ENCODE results near the gene ZNF592.

The ZNF592 gene

GRCh38 chr15:84775867-84776449 lies 27.6 kb downstream of the ZNF592 start:
- no peak for DNase-seq (ENCODE audit: low spot score)

- no peak for DNase-seq (ENCODE audit: low spot score)
These were observed 29.8 kb downstream of the ZNF592 start for GRCh38 chr15:84778194-84778593.

GRCh38 chr15:84780492-84780891 lies 32.1 kb downstream of the ZNF592 start:
- no peak for DNase-seq (ENCODE audit: low spot score)

DNA sequence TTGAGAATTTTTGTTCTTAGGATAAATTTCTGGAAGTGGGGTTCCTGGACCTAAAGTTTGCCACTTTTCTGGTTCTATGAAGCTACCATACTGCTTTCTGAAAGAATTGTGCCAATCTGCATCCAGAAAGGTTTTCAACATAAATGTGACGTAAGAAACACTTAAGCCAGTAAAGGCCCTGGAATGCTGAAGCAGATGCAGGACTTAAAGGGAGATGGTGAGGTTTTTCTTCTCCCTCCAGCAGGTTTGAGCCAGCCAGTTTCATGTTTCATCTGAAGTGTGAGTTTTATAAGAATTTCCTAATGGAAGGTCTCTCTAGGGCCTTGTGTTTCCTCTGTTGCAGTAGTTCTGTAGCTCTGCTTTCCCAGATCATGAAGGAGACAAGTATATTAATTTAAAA lies 33.1 kb downstream of the ZNF592 start:
- DNase-seq (ENCODE audit: low spot score): no peak

GRCh38 chr15:84782346-84782745 lies 34.0 kb downstream of the ZNF592 start:
- DNase-seq (ENCODE audit: low spot score): no peak

DNA sequence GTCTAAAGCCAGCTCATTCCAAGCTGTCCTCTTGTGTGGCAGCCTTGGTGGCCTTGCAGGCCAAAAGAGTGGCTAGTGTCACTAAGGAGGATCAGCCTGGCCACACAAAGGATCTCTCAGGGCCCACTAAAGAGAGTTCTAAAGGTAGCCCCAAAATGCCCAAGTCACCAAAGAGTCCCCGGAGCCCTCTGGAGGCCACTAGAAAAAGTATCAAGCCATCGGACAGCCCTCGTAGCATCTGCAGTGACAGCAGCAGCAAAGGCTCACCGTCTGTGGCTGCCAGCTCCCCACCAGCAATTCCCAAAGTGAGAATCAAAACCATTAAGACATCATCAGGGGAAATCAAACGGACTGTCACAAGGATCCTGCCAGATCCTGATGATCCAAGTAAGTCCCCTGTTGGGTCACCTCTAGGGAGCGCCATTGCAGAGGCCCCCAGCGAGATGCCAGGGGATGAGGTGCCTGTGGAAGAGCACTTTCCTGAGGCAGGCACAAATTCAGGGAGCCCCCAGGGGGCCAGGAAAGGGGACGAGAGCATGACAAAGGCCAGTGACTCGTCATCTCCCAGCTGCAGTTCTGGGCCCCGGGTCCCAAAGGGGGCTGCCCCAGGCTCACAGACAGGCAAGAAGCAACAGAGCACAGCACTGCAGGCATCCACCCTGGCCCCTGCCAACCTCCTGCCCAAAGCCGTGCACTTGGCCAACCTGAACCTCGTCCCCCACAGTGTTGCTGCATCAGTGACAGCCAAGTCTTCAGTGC lies 35.3 kb downstream of the ZNF592 start:
- no peak for DNase-seq (ENCODE audit: low spot score)

DNA sequence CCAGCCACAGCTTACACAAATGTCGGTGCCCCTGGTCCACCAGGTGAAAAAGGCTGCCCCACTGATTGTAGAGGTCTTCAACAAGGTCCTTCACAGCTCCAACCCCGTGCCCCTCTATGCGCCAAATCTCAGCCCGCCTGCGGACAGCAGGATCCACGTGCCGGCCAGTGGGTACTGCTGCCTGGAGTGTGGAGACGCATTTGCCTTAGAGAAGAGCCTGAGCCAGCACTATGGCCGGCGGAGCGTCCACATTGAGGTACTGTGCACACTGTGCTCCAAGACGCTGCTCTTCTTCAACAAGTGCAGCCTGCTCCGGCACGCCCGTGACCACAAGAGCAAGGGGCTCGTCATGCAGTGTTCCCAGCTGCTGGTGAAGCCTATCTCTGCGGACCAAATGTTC lies 35.9 kb downstream of the ZNF592 start:
- no peak for DNase-seq (ENCODE audit: low spot score)

DNA sequence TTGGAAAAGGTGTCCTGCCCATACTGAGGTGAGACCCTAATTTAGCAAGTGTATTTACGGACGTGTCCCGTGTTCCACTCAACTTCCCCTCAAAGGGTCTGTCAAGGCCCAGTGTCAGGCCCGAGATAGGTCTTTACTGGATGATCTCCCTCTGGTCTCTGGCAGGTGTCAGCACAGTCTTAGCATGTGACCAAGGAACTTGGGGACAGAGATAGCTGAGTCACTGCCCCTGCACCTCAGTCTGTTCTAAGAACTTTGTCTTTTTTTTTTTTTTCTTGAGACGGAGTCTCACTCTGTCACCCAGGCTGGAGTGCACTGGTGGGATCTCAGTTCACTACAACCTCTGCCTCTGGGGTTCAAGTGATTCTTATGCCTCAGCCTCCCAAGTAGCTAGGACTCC lies 36.7 kb downstream of the ZNF592 start:
- no peak for DNase-seq (ENCODE audit: low spot score)

DNA sequence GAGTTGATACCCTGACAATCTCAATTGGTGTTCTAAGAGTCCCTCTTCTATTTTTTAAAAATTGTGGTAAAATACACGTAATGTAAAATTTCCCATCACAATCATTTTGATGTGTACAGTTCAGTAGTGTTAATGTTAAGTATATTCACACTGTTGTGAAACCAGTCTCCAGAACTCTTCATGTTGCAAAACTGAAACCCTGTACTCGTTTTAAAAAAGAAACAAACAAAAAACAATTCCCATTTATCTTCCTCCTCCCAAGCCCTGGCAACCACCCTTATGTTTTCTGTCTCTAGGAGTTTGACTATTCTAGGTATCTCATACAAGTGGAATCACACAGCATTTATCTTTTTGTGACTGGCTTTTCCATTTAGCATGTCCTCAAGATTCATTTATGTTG lies 40.1 kb downstream of the ZNF592 start:
- no peak for DNase-seq (ENCODE audit: low spot score)

DNA sequence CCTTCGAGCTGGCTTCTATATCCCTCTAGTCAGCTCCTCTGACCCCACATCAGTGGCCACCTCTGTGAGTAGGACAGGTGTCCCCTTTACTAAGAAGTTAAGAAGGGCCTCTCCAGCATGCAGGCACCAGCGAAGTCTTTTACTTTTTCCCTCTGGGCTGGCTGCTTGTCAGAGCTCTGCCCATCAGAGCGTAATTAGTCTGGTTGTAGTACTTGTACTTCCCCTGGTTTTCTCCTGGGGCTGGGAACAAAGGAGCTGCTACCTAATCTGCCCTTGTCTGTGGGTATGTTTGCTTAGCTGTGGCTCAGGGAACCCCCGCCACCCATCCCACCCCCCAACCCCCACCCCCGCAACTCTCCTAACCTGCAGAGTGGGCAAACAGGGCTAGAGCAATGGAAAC lies 41.4 kb downstream of the ZNF592 start:
- no peak for DNase-seq (ENCODE audit: low spot score)

- no peak for DNase-seq (ENCODE audit: low spot score)
These were observed 42.3 kb downstream of the ZNF592 start for GRCh38 chr15:84790676-84791075.

DNA sequence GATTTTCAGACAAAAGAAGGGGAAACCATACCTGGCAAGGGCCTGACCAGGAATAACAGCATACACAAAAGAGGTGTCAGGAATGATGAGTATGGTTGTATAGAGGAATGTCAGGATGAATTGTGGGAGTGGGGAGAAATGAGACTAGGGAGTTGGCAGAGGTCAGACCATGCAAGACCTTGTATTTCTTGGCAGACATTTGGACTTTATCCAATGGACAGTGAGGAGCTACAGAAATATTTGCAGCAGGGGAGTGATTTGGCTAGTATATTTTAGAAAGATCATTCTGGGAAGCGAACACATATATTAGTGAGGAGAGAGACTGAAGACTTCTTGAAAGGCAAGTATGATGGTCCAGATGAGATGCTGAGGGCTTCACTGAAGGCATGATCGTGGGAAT lies 43.4 kb downstream of the ZNF592 start:
- no peak for DNase-seq (ENCODE audit: low spot score)

DNA sequence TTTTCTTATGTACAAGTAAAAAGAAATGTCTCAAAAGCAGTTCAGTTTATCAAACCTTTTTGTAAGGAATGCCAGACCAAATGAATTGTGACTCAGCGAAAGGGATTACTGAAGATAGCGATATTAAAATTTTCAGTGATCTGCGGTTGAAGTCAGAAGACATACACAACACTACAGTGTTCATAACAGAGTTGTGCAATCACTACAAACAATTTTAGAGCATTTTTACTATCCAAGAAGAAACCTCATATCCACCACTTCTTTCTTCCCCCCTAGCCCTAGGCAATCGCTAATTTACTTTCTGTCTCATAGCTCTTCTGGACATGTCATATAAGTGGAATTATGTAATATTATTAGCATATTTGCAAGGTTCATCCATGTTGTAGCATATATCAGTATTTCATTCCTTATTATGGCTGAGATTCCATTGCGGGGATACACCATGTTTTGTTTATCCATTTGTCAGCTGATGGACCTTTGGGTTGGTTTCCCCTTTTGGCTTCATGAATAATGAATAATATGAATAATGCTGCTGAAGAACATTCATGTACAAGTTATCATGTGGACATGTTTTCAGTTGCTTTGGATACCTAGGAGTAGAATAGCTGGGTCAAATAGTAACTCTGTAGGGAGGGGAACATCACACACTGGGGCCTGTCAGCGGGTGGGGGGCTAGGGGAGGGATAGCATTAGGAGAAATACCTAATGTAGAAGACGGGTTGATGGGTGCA lies 45.2 kb downstream of the ZNF592 start:
- DNase-seq (ENCODE audit: low spot score): no peak

DNA sequence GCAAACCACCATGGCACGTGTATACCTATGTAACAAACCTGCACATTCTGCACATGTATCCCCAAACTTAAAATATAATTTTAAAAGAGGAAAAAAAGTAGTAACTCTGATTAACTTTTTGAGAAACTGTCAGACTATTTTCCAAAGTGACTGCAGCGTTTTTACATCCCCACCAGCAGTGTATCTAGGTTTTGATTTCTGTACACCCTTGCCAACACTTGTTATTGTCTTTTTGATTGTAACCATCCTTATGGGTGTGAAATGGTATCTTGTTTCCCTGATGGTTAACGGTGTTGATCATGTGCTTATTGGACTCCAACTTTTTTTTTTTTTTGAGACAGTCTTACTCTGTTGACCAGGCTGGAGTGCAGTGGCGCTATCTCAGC lies 45.8 kb downstream of the ZNF592 start:
- no peak for DNase-seq (ENCODE audit: low spot score)

DNA sequence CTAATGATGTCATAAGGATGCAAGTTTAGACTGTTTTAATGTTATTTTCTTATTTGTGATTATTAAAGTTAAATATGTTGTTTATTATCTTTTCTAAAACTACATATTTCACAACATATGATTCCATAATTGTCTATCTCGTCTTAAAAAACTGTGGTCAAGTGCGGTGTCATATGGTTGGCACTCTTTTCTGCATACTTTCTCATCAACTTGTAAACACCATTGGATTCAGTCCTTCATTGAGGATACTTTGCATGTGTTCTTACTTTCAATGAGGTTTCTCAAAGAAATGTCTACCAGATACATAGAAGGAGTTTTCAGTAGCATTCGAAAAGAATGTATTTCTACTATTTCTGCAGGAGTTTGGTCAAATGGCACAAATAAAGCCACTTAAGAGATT lies 46.8 kb downstream of the ZNF592 start:
- DNase-seq (ENCODE audit: low spot score): no peak

DNA sequence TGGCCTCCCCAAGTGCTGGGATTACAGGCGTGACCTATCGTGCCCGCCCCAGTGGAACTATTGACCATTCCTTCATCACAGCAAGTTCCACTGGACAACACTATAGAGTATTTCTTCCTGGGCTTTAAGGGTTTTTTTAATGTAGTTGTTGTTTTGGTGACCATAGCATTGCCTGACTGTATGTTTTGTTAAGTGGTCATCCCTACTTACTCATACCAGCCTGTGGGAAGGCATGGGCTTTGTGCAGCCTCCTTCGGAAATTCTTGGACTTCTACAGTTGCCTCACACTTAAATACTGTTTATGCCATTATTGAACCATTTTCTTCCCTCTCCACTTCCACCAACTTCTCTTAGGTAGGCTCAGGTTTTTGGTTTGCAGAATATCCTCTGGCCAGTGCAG lies 48.8 kb downstream of the ZNF592 start:
- DNase-seq (ENCODE audit: low spot score): no peak

DNA sequence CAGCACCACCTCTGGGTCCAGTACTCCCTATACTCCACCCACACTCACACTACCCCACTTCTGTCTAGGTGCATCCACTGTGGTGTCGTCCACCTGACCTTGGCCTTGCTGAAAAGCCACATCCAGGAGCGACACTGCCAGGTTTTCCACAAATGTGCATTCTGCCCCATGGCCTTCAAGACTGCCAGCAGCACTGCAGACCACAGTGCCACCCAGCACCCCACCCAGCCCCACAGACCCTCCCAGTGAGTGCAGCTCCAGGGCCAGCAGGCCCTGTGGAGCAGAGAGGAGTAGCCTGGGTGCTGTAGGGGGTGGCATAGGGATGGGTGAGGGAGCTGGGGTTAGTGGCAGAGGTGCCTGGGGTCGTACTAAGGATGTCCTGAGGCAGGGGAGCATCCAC lies 49.4 kb downstream of the ZNF592 start:
- DNase-seq (ENCODE audit: low spot score): no peak

DNA sequence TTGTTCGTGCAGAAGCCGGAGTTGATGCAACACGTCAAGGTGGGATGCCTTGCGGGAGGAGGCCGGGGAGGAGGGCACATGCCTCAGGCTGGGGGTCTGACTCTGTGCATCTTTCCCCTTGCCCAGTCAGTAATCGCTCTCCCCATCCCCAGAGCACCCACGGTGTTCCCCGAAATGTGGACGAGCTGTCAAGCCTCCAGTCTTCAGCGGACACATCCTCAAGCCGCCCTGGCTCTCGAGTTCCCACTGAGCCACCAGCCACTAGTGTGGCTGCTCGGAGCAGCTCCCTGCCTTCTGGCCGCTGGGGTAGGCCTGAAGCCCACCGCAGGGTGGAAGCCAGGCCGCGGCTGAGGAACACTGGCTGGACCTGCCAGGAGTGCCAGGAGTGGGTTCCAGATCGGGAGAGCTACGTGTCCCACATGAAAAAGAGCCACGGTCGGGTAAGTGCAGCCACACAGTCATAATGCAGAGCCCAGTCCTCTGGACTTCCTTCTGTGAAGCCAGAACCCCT lies 50.1 kb downstream of the ZNF592 start:
- no peak for DNase-seq (ENCODE audit: low spot score)

DNA sequence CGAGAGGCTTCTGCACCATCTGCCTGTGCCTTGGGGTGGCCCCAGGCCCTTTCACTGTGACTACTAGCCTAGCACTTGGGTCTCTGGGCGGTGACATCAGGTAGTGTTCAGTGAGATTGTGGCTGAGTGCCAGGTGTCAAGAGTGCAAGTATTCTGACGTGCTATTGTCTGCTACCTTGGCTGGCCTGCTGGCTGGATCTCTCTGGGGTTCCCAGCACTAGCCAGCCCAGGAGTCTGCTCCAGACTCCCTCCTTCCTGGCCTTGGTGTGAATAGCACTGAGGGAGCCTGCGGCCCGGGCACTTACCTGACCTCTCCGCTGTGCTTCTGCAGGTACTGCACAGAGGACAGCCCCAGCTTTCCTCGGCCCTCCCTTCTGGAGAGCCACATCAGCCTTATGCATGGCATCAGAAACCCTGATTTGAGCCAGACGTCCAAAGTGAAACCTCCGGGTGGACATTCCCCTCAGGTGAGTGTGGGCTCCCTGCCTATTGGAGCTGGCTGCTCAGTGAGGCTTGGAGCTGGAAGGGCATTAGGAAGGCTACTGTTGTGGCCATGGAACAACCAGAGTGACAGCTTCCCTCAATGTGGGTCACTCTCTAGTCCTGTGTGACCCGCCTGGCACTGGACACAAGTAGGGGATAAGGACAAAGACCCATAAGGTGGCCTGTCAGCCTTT lies 51.3 kb downstream of the ZNF592 start:
- DNase-seq (ENCODE audit: low spot score): no peak

DNA sequence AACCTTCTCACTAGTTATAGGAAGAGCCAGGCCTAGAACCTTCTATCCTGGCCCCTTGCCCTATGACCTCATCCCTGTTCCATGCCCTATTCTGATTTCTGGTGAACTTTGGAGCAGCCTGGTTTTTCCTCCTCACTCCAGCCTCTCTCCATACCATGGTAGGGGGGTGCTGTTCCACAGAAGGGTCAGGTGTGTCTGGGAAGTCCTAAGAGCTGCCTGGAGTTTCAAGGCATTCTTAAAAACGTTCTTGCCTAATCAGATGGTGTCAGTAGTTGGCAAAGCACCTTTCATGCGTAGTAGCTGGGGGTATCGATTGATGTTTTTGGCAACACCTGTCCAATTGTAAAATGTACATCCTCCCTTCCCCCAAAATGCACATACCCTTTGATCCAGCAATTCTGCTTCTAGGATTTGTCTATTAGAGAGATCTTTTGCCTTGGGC lies 52.0 kb downstream of the ZNF592 start:
- no peak for DNase-seq (ENCODE audit: low spot score)

DNA sequence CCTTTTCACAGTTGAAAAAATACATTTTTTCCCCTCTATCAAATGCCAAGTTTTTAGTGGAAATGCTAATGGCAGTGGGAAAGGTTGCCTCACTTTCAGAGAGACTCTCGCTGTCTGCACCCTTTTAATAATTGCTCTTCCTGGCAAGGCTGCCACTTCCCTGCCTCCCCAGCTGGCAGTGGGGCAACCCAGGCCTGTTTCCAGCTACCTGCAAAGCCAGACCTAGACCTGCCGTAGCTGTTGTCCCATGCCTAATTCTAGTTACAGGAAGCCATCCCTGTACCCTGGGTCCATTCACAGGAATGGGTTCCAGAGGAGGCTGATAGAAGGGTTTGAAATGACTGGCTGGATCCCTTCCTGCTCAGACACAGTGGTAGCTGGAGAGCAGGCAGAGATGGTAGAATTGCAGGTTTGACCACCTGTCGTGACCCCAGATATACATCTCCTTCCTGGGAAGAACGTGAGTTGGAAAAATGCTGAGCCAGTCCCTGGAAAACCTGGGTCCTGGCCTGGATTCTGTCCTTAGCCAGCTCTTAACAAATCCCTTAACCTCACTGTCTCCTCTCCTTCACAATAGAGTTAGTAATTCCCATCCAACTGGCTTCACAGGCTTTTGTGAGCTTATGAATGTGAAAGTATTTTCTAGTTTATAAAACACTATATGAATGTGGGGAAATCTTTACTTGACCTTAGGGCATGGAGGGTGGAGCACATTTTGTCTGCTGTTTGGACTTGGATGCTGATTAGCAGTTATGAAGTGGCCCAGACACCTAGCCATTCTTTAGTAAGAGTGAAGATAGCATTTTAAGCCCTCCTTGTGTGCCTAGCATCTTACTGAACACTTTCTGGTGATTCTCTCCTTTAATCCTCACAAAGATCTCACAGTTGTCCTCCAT lies 55.9 kb downstream of the ZNF592 start:
- no peak for DNase-seq (ENCODE audit: low spot score)

GRCh38 chr15:84805221-84805620 lies 56.8 kb downstream of the ZNF592 start:
- no peak for DNase-seq (ENCODE audit: low spot score)

Data from NAMALWA (cell line).